PFSK-1 (cell line): ENCODE measurements around the gene PLXDC2.

Experiments used
- FOXP2 ChIP-seq: optimal IDR thresholded peaks from 2 replicates; pipeline ENCODE3; 2011; ENCODE audit warnings: borderline replicate concordance, control low read depth, inconsistent platforms; ENCODE audit not compliant: insufficient read depth; ENCODE audit errors: extremely low read length, extremely low read depth
- POLR2AphosphoS5 ChIP-seq: IDR thresholded peaks from 2 replicates; pipeline ENCODE4 v1.6.1; 2012; ENCODE audit warnings: low read depth, mild to moderate bottlenecking, control low read depth, low read length, moderate library complexity
- REST ChIP-seq, 2 experiments: IDR thresholded peaks; 2 replicates each; pipeline versions ENCODE4 v1.6.1 to v1.8.0; 2011 to 2012; ENCODE audit warnings: low read depth in 2 of 2, low read length in 2 of 2, control low read depth in 1 of 2, inconsistent platforms in 1 of 2, mild to moderate bottlenecking in 1 of 2, moderate library complexity in 1 of 2; ENCODE audit not compliant: insufficient read depth in 1 of 2
- SIN3A ChIP-seq: IDR thresholded peaks from 2 replicates; pipeline ENCODE4 v1.6.1; 2012; ENCODE audit warnings: mild to moderate bottlenecking, low read length, moderate library complexity, borderline replicate concordance; ENCODE audit not compliant: insufficient read depth
- TAF1 ChIP-seq: IDR thresholded peaks from 2 replicates; pipeline ENCODE4 v1.6.1; 2012; ENCODE audit warnings: low read length, control low read depth, borderline replicate concordance; ENCODE audit not compliant: insufficient read depth

The PLXDC2 gene

GRCh38 chr10:19964625-19965024 lies 148.4 kb downstream of the PLXDC2 start:
- TF ChIP-seq SIN3A (no peak), FOXP2 (no peak)

DNA sequence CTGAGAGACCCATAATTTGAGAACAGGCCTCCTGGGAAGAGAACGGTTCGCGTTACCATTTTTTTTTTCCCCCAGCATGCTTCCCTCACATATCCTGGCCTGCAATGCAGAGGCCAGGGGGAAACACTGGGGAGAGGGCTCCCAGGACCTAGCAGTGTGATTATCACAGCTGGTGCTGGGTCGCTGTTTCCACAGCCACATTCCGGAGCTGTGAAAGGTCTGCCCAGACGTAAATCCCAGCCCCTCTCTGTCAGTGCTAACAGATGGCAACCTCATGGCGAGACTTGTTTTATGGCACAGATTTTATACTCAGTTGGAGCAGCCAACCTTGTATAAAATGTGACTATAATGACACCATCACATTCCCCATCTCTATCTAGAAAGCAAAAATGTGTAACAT lies 150.5 kb downstream of the PLXDC2 start:
- TF ChIP-seq FOXP2 = no peak
- no peak for TF ChIP-seq POLR2AphosphoS5
- TF ChIP-seq REST (IDR thresholded peaks at IDR 0.05; ENCODE audit: insufficient read depth in 1 of 2, low read depth in 2 of 2, low read length in 2 of 2) = no peak
- no peak for TF ChIP-seq SIN3A

DNA sequence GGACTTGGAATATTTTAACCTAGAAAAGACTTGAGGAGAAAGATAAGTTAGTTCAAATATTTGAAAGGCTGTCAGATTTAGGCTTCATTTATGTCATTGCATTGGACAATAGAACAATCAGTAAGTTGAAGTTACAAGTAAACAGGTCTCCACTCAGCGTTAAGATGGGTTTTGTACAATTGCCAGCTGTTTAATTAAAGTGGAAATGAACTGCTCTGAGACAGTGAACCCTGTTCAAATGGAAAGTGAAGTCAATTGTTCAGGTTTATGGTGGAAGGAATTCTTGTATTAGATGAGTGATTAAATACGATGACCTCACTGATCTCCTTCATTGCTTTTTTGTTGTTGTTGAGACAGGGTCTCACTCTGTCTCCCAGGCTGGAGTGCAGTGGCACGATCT lies 151.7 kb downstream of the PLXDC2 start:
- TF ChIP-seq REST (IDR thresholded peaks at IDR 0.05; ENCODE audit: insufficient read depth in 1 of 2, low read depth in 2 of 2, low read length in 2 of 2) (no peak), TAF1 (no peak), FOXP2 (no peak), POLR2AphosphoS5 (no peak)

GRCh38 chr10:19968745-19969144 lies 152.5 kb downstream of the PLXDC2 start:
- TF ChIP-seq TAF1 (no peak), POLR2AphosphoS5 (0 out of 2 replicates have a peak, but pooled peaks have one; percentile 33)

DNA sequence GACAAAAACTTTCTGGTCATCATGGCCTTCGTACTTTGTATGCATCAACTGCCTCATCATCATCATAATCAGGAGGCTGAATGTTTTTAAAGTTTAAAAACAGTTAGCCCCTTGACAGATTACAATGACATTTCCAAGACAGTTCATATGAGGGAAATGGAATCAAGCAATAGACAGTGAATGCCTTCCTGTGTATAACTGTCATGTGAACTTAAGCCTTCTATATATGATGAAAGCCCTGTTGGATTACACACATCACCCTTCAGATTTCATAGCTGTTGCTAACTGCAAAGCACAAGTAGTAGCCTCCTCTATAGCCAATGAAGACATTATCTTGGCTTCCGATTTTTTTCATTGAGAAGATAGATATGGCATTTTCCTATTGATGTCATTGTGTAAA lies 154.0 kb downstream of the PLXDC2 start:
- TF ChIP-seq SIN3A = no peak

GRCh38 chr10:19970717-19971116 lies 154.5 kb downstream of the PLXDC2 start:
- TF ChIP-seq SIN3A = no peak
- TF ChIP-seq FOXP2 = no peak
- no peak for TF ChIP-seq POLR2AphosphoS5
- TF ChIP-seq TAF1 = no peak
- no peak for TF ChIP-seq REST (IDR thresholded peaks at IDR 0.05; ENCODE audit: insufficient read depth in 1 of 2, low read depth in 2 of 2, low read length in 2 of 2)

- TF ChIP-seq SIN3A (no peak), REST (IDR thresholded peaks at IDR 0.05; ENCODE audit: insufficient read depth in 1 of 2, low read depth in 2 of 2, low read length in 2 of 2) (no peak), TAF1 (no peak), POLR2AphosphoS5 (no peak), FOXP2 (no peak)
Measured at GRCh38 chr10:19971343-19972052, 155.3 kb downstream of the PLXDC2 start.
